Islet of Langerhans (tissue), 1 donor: ENCODE results near the gene CEP120.
A peak's percentile ranks its signal among the peaks of the same experiment; 100 is the strongest.
"Not testable (repeated sequence)": the region's sequence is repeated elsewhere in the genome, so short reads cannot be mapped to it uniquely, and the experiment has no call there.

ENCODE experiments used
- FAIRE-seq: peaks from one replicate; lab custom pipeline; 2011; peaks lifted over from hg19 to GRCh38; lab: Jason Lieb, UNC

Gene CEP120

GRCh38 chr5:123382252-123382651 lies 41.0 kb downstream of the CEP120 start:
- no peak for FAIRE-seq

GRCh38 chr5:123371575-123372179 lies 51.5 kb downstream of the CEP120 start:
- FAIRE-seq, result no peak

- FAIRE-seq, result no peak
Measured at GRCh38 chr5:123369371-123369968, 53.7 kb downstream of the CEP120 start.

- peak; percentile 78 for FAIRE-seq
Measured at GRCh38 chr5:123367739-123368138, 55.5 kb downstream of the CEP120 start.

- FAIRE-seq, result no peak
Measured at GRCh38 chr5:123365156-123365555, 58.0 kb downstream of the CEP120 start.

- no peak for FAIRE-seq
Measured at GRCh38 chr5:123364441-123365155, 58.6 kb downstream of the CEP120 start.

- FAIRE-seq, result no peak
Measured at GRCh38 chr5:123360910-123361309, 62.3 kb downstream of the CEP120 start.

GRCh38 chr5:123360201-123360571 lies 63.0 kb downstream of the CEP120 start:
- no peak for FAIRE-seq

- FAIRE-seq, result no peak
Measured at GRCh38 chr5:123359454-123360200, 63.6 kb downstream of the CEP120 start.

GRCh38 chr5:123358751-123359150 lies 64.5 kb downstream of the CEP120 start:
- no peak for FAIRE-seq

- no peak for FAIRE-seq
Measured at GRCh38 chr5:123358304-123358703, 64.9 kb downstream of the CEP120 start.

GRCh38 chr5:123351820-123352219 lies 71.4 kb downstream of the CEP120 start:
- no peak for FAIRE-seq

GRCh38 chr5:123351240-123351639 lies 72.0 kb downstream of the CEP120 start:
- no peak for FAIRE-seq

- no peak for FAIRE-seq
Measured at GRCh38 chr5:123350742-123351141, 72.5 kb downstream of the CEP120 start.

GRCh38 chr5:123344816-123345426 lies 78.3 kb downstream of the CEP120 start:
- FAIRE-seq, result peak; percentile 53

- no peak for FAIRE-seq
Measured at GRCh38 chr5:123340928-123341327, 82.3 kb downstream of the CEP120 start.

GRCh38 chr5:123308377-123308776 lies 114.8 kb downstream of the CEP120 start:
- not testable (repeated sequence) for FAIRE-seq

GRCh38 chr5:123305751-123306150 lies 117.5 kb downstream of the CEP120 start:
- FAIRE-seq, result no peak

GRCh38 chr5:123304777-123305316 lies 118.4 kb downstream of the CEP120 start:
- no peak for FAIRE-seq

- no peak for FAIRE-seq
Measured at GRCh38 chr5:123303802-123304201, 119.4 kb downstream of the CEP120 start.

GRCh38 chr5:123300266-123300665 lies 122.9 kb downstream of the CEP120 start:
- no peak for FAIRE-seq

GRCh38 chr5:123299136-123299535 lies 124.1 kb downstream of the CEP120 start:
- no peak for FAIRE-seq
